GM10248 (cell line): ENCODE results near the gene HSP90AB1.

Source experiments
- CTCF ChIA-PET: fragments of 300-600 bp; sonication (Branson Sonifier 250); formaldehyde crosslinking; extraction: SDS; loops from one replicate; lab custom pipeline; 2021; ENCODE audit warnings: antibody characterized with exemption; lab: Yijun Ruan, JAX
- POLR2A ChIA-PET: fragments of 350-650 bp; sonication (Branson Sonifier 250); formaldehyde crosslinking; extraction: SDS; loops from one replicate; lab custom pipeline; 2020; ENCODE audit warnings: antibody characterized with exemption; lab: Yijun Ruan, JAX
- DNase-seq: peaks from one replicate; pipeline ENCODE4 v3.0.0; 2012; ENCODE audit errors: extremely low spot score
- CTCF ChIP-seq: IDR thresholded peaks from 2 replicates; pipeline ENCODE4 v1.5.1; 2012; ENCODE audit warnings: mild to moderate bottlenecking, low read depth; ENCODE audit errors: extremely low read depth, missing control alignments, control extremely low read depth

The HSP90AB1 gene

GRCh38 chr6:44237813-44238433 lies 9.0 kb upstream of the HSP90AB1 start:
- CTCF ChIA-PET = interaction anchor here (0.7 to 5.9 kb wide), 26 partner anchors 10 to 550 kb away, joined by 3 to 116 read pairs (median 6); partner anchors contain the start of genes HSP90AB1, MRPS18A, SLC29A1 and SLC35B2
- POLR2A ChIA-PET = interaction anchor here (1.3 kb wide), 3 partner anchors 9 to 61 kb away, joined by 4 to 22 read pairs (median 6); partner anchors contain the start of genes HSP90AB1 and SLC29A1
- peak; percentile 87 for DNase-seq
- peak; percentile 95 for TF ChIP-seq CTCF

GRCh38 chr6:44238687-44239350 lies 8.1 kb upstream of the HSP90AB1 start:
- CTCF ChIA-PET = interaction anchor here (1.5 to 5.9 kb wide), 7 partner anchors 11 to 77 kb away, joined by 3 to 116 read pairs (median 8); partner anchors contain the start of gene SLC29A1
- no peak for DNase-seq
- no peak for TF ChIP-seq CTCF
- POLR2A ChIA-PET = no interaction called here

- DNase-seq = no peak
- no peak for TF ChIP-seq CTCF
- ChIA-PET CTCF (interaction anchor here (0.8 to 6.9 kb wide), 8 partner anchors 10 to 148 kb away, joined by 3 to 56 read pairs (median 6); partner anchors contain the start of gene SLC29A1), POLR2A (no interaction called here)
These were observed 3.6 kb upstream of the HSP90AB1 start for GRCh38 chr6:44243345-44243744.

GRCh38 chr6:44245391-44245911 lies 1.4 kb upstream of the HSP90AB1 start:
- POLR2A ChIA-PET = interaction anchor here (1.0 to 3.8 kb wide), 6 partner anchors 8 to 22 kb away, joined by 3 to 56 read pairs (median 13); partner anchors contain the start of genes SLC29A1 and SLC35B2
- no peak for TF ChIP-seq CTCF

GRCh38 chr6:44245912-44246662 lies 814 bp upstream of the HSP90AB1 start:
- DNase-seq = peak; percentile 89
- POLR2A ChIA-PET = interaction anchor here (0.5 to 3.8 kb wide), 25 partner anchors 9 to 617 kb away, joined by 3 to 56 read pairs (median 4); partner anchors contain the start of genes AARS2, GTPBP2, SLC29A1 and SLC35B2
- CTCF ChIA-PET = interaction anchor here (0.8 to 6.9 kb wide), 16 partner anchors 9 to 149 kb away, joined by 3 to 56 read pairs (median 7); partner anchors contain the start of genes SLC29A1 and SLC35B2
- TF ChIP-seq CTCF = peak; percentile 51

More at GRCh38 chr6:44245391-44245911, 1.4 kb upstream of the HSP90AB1 start:
- CTCF ChIA-PET = interaction anchor here (0.8 to 6.9 kb wide), 14 partner anchors 8 to 166 kb away, joined by 3 to 56 read pairs (median 6); partner anchors contain the start of genes SLC29A1 and SLC35B2
- no peak for DNase-seq
